AG04450 (cell line): ENCODE results near the gene GALNT9. TPM values are rescaled to one million over a fixed set of nuclear protein-coding genes. Genes with fewer than 3 reads are reported as not detected.

Experiments
- CTCF ChIA-PET: fragments of 300-600, 350-600 bp; formaldehyde crosslinking; extraction: SDS; loops from one replicate; lab custom pipeline; 2022; ENCODE audit warnings: antibody characterized with exemption, inconsistent platforms; lab: Charles Lee
- POLR2A ChIA-PET: fragments of 350-600 bp; formaldehyde crosslinking; extraction: SDS; loops from one replicate; lab custom pipeline; 2021; ENCODE audit warnings: antibody characterized with exemption, inconsistent platforms; lab: Yijun Ruan, JAX
- DNase-seq: peaks from one replicate; pipeline ENCODE4 v3.0.0-alpha.2; 2011; ENCODE audit warnings: low read depth, low spot score
- H3K27ac ChIP-seq: one replicate; pipeline ENCODE4 v1.5.1; 2012; ENCODE audit warnings: low read depth, low read length, control low read depth
- H3K27me3 ChIP-seq: one replicate; pipeline ENCODE4 v1.6.0; 2012; ENCODE audit warnings: low read length; ENCODE audit not compliant: control insufficient read depth, insufficient read depth
- H3K4me3 ChIP-seq: 2 replicates; pipeline ENCODE4 v1.5.1; 2011; ENCODE audit warnings: mild to moderate bottlenecking, low read depth, low read length, control low read depth
- H3K9me3 ChIP-seq: 2 replicates; pipeline ENCODE4 v1.5.1; 2012; ENCODE audit warnings: low read length; ENCODE audit not compliant: control insufficient read depth, insufficient read depth
- CTCF ChIP-seq: IDR thresholded peaks from 2 replicates; pipeline ENCODE4 v1.5.1; 2011; ENCODE audit warnings: low read depth, low read length, control low read depth, inconsistent platforms
- polyA plus RNA-seq: library from polyadenylated mRNA; depleted of rRNA; stranded (reverse); fragments of >200 nt; gene quantifications from 2 replicates; pipeline ENCODE4 v1.2.3, GENCODE V29; 2011

Gene GALNT9
- polyA plus RNA-seq, 1 experiment, result not detected

- Histone ChIP-seq H3K4me3 (no peak overlapping the region), H3K27me3 (no peaks in the 10 kb centered on the region), H3K9me3 (peaks cover 40% of the 10 kb centered on the region), H3K27ac (no peak overlapping the region)
- POLR2A ChIA-PET, result no interaction called here
- TF ChIP-seq CTCF, result no peak
- DNase-seq, result no peak
- CTCF ChIA-PET, result interaction anchor here (0.5 kb wide), 1 partner anchor 452 kb away, joined by 5 read pairs; no protein-coding TSS in a partner anchor
Observed at GRCh38 chr12:132236930-132237771, 92.2 kb downstream of the GALNT9 start.

GRCh38 chr12:132236129-132236929 is 93.1 kb downstream of the GALNT9 start:
- no peak for DNase-seq
- Histone ChIP-seq H3K4me3 (no peak overlapping the region), H3K27ac (no peak overlapping the region), H3K27me3 (no peaks in the 10 kb centered on the region), H3K9me3 (peaks cover 40% of the 10 kb centered on the region)
- no peak for TF ChIP-seq CTCF
- CTCF ChIA-PET, result no interaction called here
- POLR2A ChIA-PET, result no interaction called here

- TF ChIP-seq CTCF, result no peak
- H3K27me3 ChIP-seq, result no peaks in the 10 kb centered on the region
- CTCF ChIA-PET, result no interaction called here
Observed at GRCh38 chr12:132235116-132235820, 94.1 kb downstream of the GALNT9 start.

GRCh38 chr12:132230381-132230780 is 99.0 kb downstream of the GALNT9 start:
- CTCF ChIA-PET, result no interaction called here

More at GRCh38 chr12:132235116-132235820, 94.1 kb downstream of the GALNT9 start:
- POLR2A ChIA-PET, result no interaction called here
- no peak for DNase-seq
- no peak overlapping the region for H3K4me3 ChIP-seq
- peaks cover 47% of the 10 kb centered on the region for H3K9me3 ChIP-seq
- H3K27ac ChIP-seq, result no peak overlapping the region

More at GRCh38 chr12:132230381-132230780, 99.0 kb downstream of the GALNT9 start:
- H3K4me3 ChIP-seq, result no peak overlapping the region
- no peak for TF ChIP-seq CTCF
- peaks cover 55% of the 10 kb centered on the region for H3K9me3 ChIP-seq
- DNase-seq, result no peak
- H3K27ac ChIP-seq, result no peak overlapping the region
- POLR2A ChIA-PET, result no interaction called here
- no peaks in the 10 kb centered on the region for H3K27me3 ChIP-seq
